WTC11 (cell line): ENCODE results near the gene C3orf70. TPM values are rescaled to one million over a fixed set of nuclear protein-coding genes. Genes with fewer than 3 reads are reported as not detected.

ENCODE experiments used
- ATAC-seq: fragments of 200-7000 bp; cut with Tn5 transposase; 2 replicates; pipeline ENCODE4 v1.10.0; 2021; ENCODE audit warnings: mild to moderate bottlenecking, moderate library complexity
- CTCF ChIA-PET: fragments of 300-600 bp; sonication (Branson Sonifier 250); formaldehyde crosslinking; loops from one replicate; lab custom pipeline; 2021; ENCODE audit warnings: antibody characterized with exemption; lab: Charles Lee
- POLR2A ChIA-PET: fragments of 350-600 bp; sonication (Branson Sonifier 250); formaldehyde crosslinking; loops from one replicate; lab custom pipeline; 2021; ENCODE audit warnings: antibody characterized with exemption; lab: Charles Lee
- DNase-seq: peaks from one replicate; pipeline ENCODE4 v3.0.0; 2021; ENCODE audit warnings: low spot score
- H3K27ac Mint-ChIP-seq: 2 replicates; pipeline ENCODE4 v1.8.0; 2021; ENCODE audit warnings: mixed read lengths
- H3K27me3 Mint-ChIP-seq: 2 replicates; pipeline ENCODE4 v1.8.0; 2021; ENCODE audit warnings: low read depth, mild to moderate bottlenecking, moderate library complexity, mixed read lengths
- H3K36me3 Mint-ChIP-seq: 2 replicates; pipeline ENCODE4 v1.8.0; 2021; ENCODE audit warnings: mixed read lengths
- H3K4me1 Mint-ChIP-seq: 2 replicates; pipeline ENCODE4 v1.8.0; 2022; ENCODE audit warnings: mixed read lengths
- H3K4me3 Mint-ChIP-seq: 2 replicates; pipeline ENCODE4 v1.8.0; 2021; ENCODE audit warnings: mild to moderate bottlenecking, moderate library complexity, mixed read lengths
- H3K9me3 Mint-ChIP-seq: 2 replicates; pipeline ENCODE4 v1.8.0; 2021; ENCODE audit warnings: mixed read lengths
- ATF3 ChIP-seq: sonication (generic); formaldehyde crosslinking; conservative IDR thresholded peaks from 2 replicates; pipeline ENCODE4 v1.8.1; 2022; ENCODE audit warnings: mild to moderate bottlenecking, missing genetic modification reagents
- CREB1 ChIP-seq: sonication (generic); formaldehyde crosslinking; IDR thresholded peaks from 2 replicates; pipeline ENCODE4 v1.8.0; 2023; ENCODE audit warnings: mild to moderate bottlenecking, missing genetic modification reagents
- EMX1 ChIP-seq: fragments of 250-450 bp; sonication (Bioruptor Pico); IDR thresholded peaks from 2 replicates; pipeline ENCODE4 v1.8.0; 2021; ENCODE audit warnings: mild to moderate bottlenecking
- FOXP4 ChIP-seq: sonication (generic); formaldehyde crosslinking; IDR thresholded peaks from 2 replicates; pipeline ENCODE4 v1.8.0; 2022; ENCODE audit warnings: mild to moderate bottlenecking, missing genetic modification reagents
- GABPB1 ChIP-seq: sonication (generic); formaldehyde crosslinking; IDR thresholded peaks from 2 replicates; pipeline ENCODE4 v1.8.1; 2023; ENCODE audit warnings: mild to moderate bottlenecking, missing genetic modification reagents
- GTF2I ChIP-seq: fragments of 250-450 bp; sonication (Bioruptor Pico); conservative IDR thresholded peaks from 2 replicates; pipeline ENCODE4 v1.4.0; 2021; ENCODE audit warnings: mild to moderate bottlenecking
- MLX ChIP-seq: sonication (generic); formaldehyde crosslinking; IDR thresholded peaks from 2 replicates; pipeline ENCODE4 v1.8.1; 2023; ENCODE audit warnings: mild to moderate bottlenecking, missing genetic modification reagents, moderate library complexity
- MXD4 ChIP-seq: fragments of 250-450 bp; sonication (Bioruptor Pico); IDR thresholded peaks from 2 replicates; pipeline ENCODE4 v1.8.0; 2021; ENCODE audit warnings: mild to moderate bottlenecking, moderate library complexity, borderline replicate concordance
- MYBL2 ChIP-seq: sonication (generic); formaldehyde crosslinking; IDR thresholded peaks from 2 replicates; pipeline ENCODE4 v1.8.1; 2023; ENCODE audit warnings: mild to moderate bottlenecking, moderate library complexity, missing genetic modification reagents
- OVOL2 ChIP-seq: fragments of 250-450 bp; sonication (Bioruptor Pico); IDR thresholded peaks from 2 replicates; pipeline ENCODE4 v1.9.0; 2021; ENCODE audit warnings: mild to moderate bottlenecking, borderline replicate concordance
- PRDM15 ChIP-seq: sonication (generic); formaldehyde crosslinking; IDR thresholded peaks from 2 replicates; pipeline ENCODE4 v1.8.0; 2022; ENCODE audit warnings: missing genetic modification reagents
- PREB ChIP-seq: sonication (generic); formaldehyde crosslinking; IDR thresholded peaks from 2 replicates; pipeline ENCODE4 v1.8.1; 2022; ENCODE audit warnings: mild to moderate bottlenecking, missing genetic modification reagents, moderate library complexity, borderline replicate concordance
- SP1 ChIP-seq: sonication (generic); formaldehyde crosslinking; conservative IDR thresholded peaks from 2 replicates; pipeline ENCODE4 v1.8.1; 2022; ENCODE audit warnings: missing genetic modification reagents
- TEAD1 ChIP-seq: sonication (generic); formaldehyde crosslinking; IDR thresholded peaks from 2 replicates; pipeline ENCODE4 v1.8.0; 2022; ENCODE audit warnings: mild to moderate bottlenecking, missing genetic modification reagents
- ZNF263 ChIP-seq: sonication (generic); formaldehyde crosslinking; IDR thresholded peaks from 2 replicates; pipeline ENCODE4 v1.8.1; 2022; ENCODE audit warnings: low read depth, mild to moderate bottlenecking, moderate library complexity, missing genetic modification reagents
- ZNF416 ChIP-seq: fragments of 250-450 bp; sonication (Bioruptor Pico); IDR thresholded peaks from 2 replicates; pipeline ENCODE4 v1.9.0; 2021; ENCODE audit warnings: mild to moderate bottlenecking, inconsistent platforms
- ZNF423 ChIP-seq: fragments of 250-450 bp; sonication (Bioruptor Pico); IDR thresholded peaks from 2 replicates; pipeline ENCODE4 v2.1.2; 2022; ENCODE audit warnings: mild to moderate bottlenecking, moderate library complexity
- total RNA-seq: library from RNA; stranded (reverse); gene quantifications from 3 replicates; pipeline ENCODE4 v1.2.3, GENCODE V29; 2021
- TF ChIP-seq, protein P1 (sequence below): sonication (generic); formaldehyde crosslinking; IDR thresholded peaks from 2 replicates; pipeline ENCODE4 v1.8.0; 2023; ENCODE audit warnings: mild to moderate bottlenecking, missing genetic modification reagents

C3orf70 gene
- total RNA-seq, 1 experiment from 2014 or later = 0.70 TPM

GRCh38 chr3:185161761-185162160 lies 8.9 kb upstream of the C3orf70 start:
- ATAC-seq = no peak
- Mint-ChIP-seq H3K4me3 (no peak overlapping the region), H3K9me3 (no peaks in the 10 kb centered on the region), H3K27me3 (peaks cover 2% of the 10 kb centered on the region; the same call in 1 of the 2 replicates), H3K36me3 (no peaks in the 10 kb centered on the region), H3K4me1 (peaks cover 8% of the 10 kb centered on the region), H3K27ac (no peak overlapping the region)
- ChIA-PET CTCF (interaction anchor here (1.0 kb wide), 1 partner anchor 121 kb away, joined by 3 read pairs; no protein-coding TSS in a partner anchor), POLR2A (no interaction called here)
- no peak for DNase-seq
- no peak for TF ChIP-seq GTF2I
- no peak for TF ChIP-seq ATF3
- TF ChIP-seq MYBL2 (CRISPR knock-in tag) = no peak
- no peak for TF ChIP-seq CREB1 (CRISPR knock-in tag)
- no peak for TF ChIP-seq MLX (CRISPR knock-in tag)
- no peak for TF ChIP-seq FOXP4 (CRISPR knock-in tag)
- no peak for TF ChIP-seq ZNF416 (CRISPR knock-in tag)
- no peak for TF ChIP-seq SP1 (CRISPR knock-in tag)
- TF ChIP-seq, protein P1, sequence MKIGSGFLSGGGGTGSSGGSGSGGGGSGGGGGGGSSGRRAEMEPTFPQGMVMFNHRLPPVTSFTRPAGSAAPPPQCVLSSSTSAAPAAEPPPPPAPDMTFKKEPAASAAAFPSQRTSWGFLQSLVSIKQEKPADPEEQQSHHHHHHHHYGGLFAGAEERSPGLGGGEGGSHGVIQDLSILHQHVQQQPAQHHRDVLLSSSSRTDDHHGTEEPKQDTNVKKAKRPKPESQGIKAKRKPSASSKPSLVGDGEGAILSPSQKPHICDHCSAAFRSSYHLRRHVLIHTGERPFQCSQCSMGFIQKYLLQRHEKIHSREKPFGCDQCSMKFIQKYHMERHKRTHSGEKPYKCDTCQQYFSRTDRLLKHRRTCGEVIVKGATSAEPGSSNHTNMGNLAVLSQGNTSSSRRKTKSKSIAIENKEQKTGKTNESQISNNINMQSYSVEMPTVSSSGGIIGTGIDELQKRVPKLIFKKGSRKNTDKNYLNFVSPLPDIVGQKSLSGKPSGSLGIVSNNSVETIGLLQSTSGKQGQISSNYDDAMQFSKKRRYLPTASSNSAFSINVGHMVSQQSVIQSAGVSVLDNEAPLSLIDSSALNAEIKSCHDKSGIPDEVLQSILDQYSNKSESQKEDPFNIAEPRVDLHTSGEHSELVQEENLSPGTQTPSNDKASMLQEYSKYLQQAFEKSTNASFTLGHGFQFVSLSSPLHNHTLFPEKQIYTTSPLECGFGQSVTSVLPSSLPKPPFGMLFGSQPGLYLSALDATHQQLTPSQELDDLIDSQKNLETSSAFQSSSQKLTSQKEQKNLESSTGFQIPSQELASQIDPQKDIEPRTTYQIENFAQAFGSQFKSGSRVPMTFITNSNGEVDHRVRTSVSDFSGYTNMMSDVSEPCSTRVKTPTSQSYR (CRISPR knock-in tag) = no peak
- no peak for TF ChIP-seq PREB
- no peak for TF ChIP-seq ZNF423 (CRISPR knock-in tag)
- TF ChIP-seq MXD4 (CRISPR knock-in tag) = no peak
- TF ChIP-seq TEAD1 (CRISPR knock-in tag) = no peak
- no peak for TF ChIP-seq OVOL2 (CRISPR knock-in tag)
- no peak for TF ChIP-seq ZNF263
- TF ChIP-seq EMX1 = no peak
- no peak for TF ChIP-seq PRDM15
- no peak for TF ChIP-seq GABPB1 (CRISPR knock-in tag)
